Endothelial cell of umbilical vein (primary cell): ENCODE results near the gene PPEF1. TPM values are rescaled to one million over a fixed set of nuclear protein-coding genes. Genes with fewer than 3 reads are reported as not detected.

Experiments used
- BruUV-seq: library from RNA; stranded (reverse); fragments of 400-500 nt; replicated peaks from 2 replicates; lab custom pipeline; 2021; lab: Mats Ljungman, UMichigan
- CTCF ChIA-PET: fragments of 300-600, 350-600 bp; sonication (Branson Sonifier 250); formaldehyde crosslinking; loops from one replicate; lab custom pipeline; 2021; ENCODE audit warnings: antibody characterized with exemption, inconsistent platforms; lab: Charles Lee
- POLR2A ChIA-PET: fragments of 300-600, 350-600 bp; sonication (Branson Sonifier 250); formaldehyde crosslinking; loops from one replicate; lab custom pipeline; 2021; ENCODE audit warnings: antibody characterized with exemption, inconsistent platforms; lab: Charles Lee
- DNase-seq: peaks from one replicate; pipeline ENCODE4 v3.0.0-alpha.2; 2011; ENCODE audit warnings: low read depth, low spot score
- FAIRE-seq: peaks from 2 replicates; lab custom pipeline; 2011; peaks lifted over from hg19 to GRCh38; lab: Jason Lieb, UNC
- H2AFZ ChIP-seq: 2 replicates; pipeline ENCODE4 v1.6.0; 2012; ENCODE audit warnings: low read depth, low read length, control low read depth, inconsistent platforms
- H3K27ac ChIP-seq: 2 replicates; pipeline ENCODE4 v1.5.1; 2011; ENCODE audit warnings: low read depth, mild to moderate bottlenecking, control low read depth, low read length, moderate library complexity; ENCODE audit not compliant: insufficient read depth
- H3K27me3 ChIP-seq, 2 experiments: 2 replicates each; pipeline versions ENCODE4 v1.6.0 to v1.6.1; 2011; ENCODE audit warnings: low read length in 2 of 2, mixed read lengths in 1 of 2; ENCODE audit not compliant: control insufficient read depth in 2 of 2, insufficient read depth in 2 of 2
- H3K36me3 ChIP-seq, 2 experiments: 2 replicates in 1 of 2; 3 replicates in 1 of 2; pipeline ENCODE4 v1.5.1; 2011; ENCODE audit warnings: low read length in 2 of 2, mild to moderate bottlenecking in 1 of 2, moderate library complexity in 1 of 2; ENCODE audit not compliant: control insufficient read depth in 2 of 2, insufficient read depth in 2 of 2; ENCODE audit errors: extremely low read depth in 1 of 2
- H3K4me1 ChIP-seq: 3 replicates; pipeline ENCODE4 v1.5.1; 2011; ENCODE audit warnings: mild to moderate bottlenecking, low read length; ENCODE audit not compliant: control insufficient read depth, insufficient read depth; ENCODE audit errors: extremely low read depth
- H3K4me2 ChIP-seq: 2 replicates; pipeline ENCODE4 v1.6.1; 2011; ENCODE audit warnings: low read length, control low read depth, mixed read lengths; ENCODE audit not compliant: insufficient read depth
- H3K4me3 ChIP-seq, 3 experiments: fragments of 200-600 bp in 1 of 3; sonication (generic), shearing (Covaris generic) in 1 of 3; replicated peaks in 1 of 3; 2 replicates each; pipeline ENCODE4 v1.5.1; 2011 to 2016; ENCODE audit warnings: control low read depth in 3 of 3, low read length in 3 of 3, mild to moderate bottlenecking in 2 of 3, inconsistent platforms in 1 of 3, low read depth in 1 of 3, moderate library complexity in 1 of 3; ENCODE audit not compliant: insufficient read depth in 1 of 3
- H3K79me2 ChIP-seq: 2 replicates; pipeline ENCODE4 v1.6.0; 2012; ENCODE audit warnings: low read length, inconsistent platforms; ENCODE audit not compliant: control insufficient read depth, insufficient read depth
- H3K9ac ChIP-seq: replicated peaks from 2 replicates; pipeline ENCODE3; 2011; ENCODE audit warnings: low read length, control low read depth; ENCODE audit not compliant: insufficient read depth; ENCODE audit errors: extremely low read depth
- H3K9me1 ChIP-seq: replicated peaks from 3 replicates; pipeline ENCODE4 v1.6.0; 2011; ENCODE audit warnings: mild to moderate bottlenecking, low read length; ENCODE audit not compliant: control insufficient read depth, insufficient read depth; ENCODE audit errors: extremely low read depth
- H3K9me3 ChIP-seq: replicated peaks from 2 replicates; pipeline ENCODE4 v1.5.1; 2012; ENCODE audit warnings: low read length, inconsistent platforms; ENCODE audit not compliant: control insufficient read depth, insufficient read depth
- H4K20me1 ChIP-seq: replicated peaks from 2 replicates; pipeline ENCODE3; 2011; ENCODE audit warnings: mild to moderate bottlenecking, low read length; ENCODE audit not compliant: control insufficient read depth, insufficient read depth; ENCODE audit errors: extremely low read depth
- EZH2 ChIP-seq: IDR thresholded peaks from 2 replicates; pipeline ENCODE4 v1.6.1; 2012; ENCODE audit warnings: borderline replicate concordance, low read depth, mild to moderate bottlenecking, moderate library complexity, low read length, inconsistent platforms; ENCODE audit not compliant: severe bottlenecking
- FOS ChIP-seq: IDR thresholded peaks from 2 replicates; pipeline ENCODE4 v1.6.1; 2011; ENCODE audit warnings: mild to moderate bottlenecking, low read length, moderate library complexity, borderline replicate concordance; ENCODE audit not compliant: insufficient read depth
- GATA2 ChIP-seq: IDR thresholded peaks from 2 replicates; pipeline ENCODE4 v1.7.0; 2011; ENCODE audit warnings: low read depth, mild to moderate bottlenecking, moderate library complexity, mixed read lengths, low read length; ENCODE audit not compliant: insufficient read length, insufficient read depth
- JUN ChIP-seq: IDR thresholded peaks from 2 replicates; pipeline ENCODE4 v1.6.1; 2011; ENCODE audit warnings: borderline replicate concordance, low read depth; ENCODE audit not compliant: insufficient read length, insufficient read depth
- MAX ChIP-seq: IDR thresholded peaks from 2 replicates; pipeline ENCODE4 v1.6.1; 2011; ENCODE audit not compliant: insufficient read depth, insufficient read length
- MYC ChIP-seq: IDR thresholded peaks from one replicate; pipeline ENCODE4 v1.6.1; 2011; ENCODE audit warnings: mild to moderate bottlenecking, low read depth, low read length
- POLR2A ChIP-seq: IDR thresholded peaks from 2 replicates; pipeline ENCODE4 v1.6.1; 2012; ENCODE audit warnings: low read depth, mild to moderate bottlenecking, control low read depth, low read length
- POLR2AphosphoS5 ChIP-seq: IDR thresholded peaks from 2 replicates; pipeline ENCODE4 v1.6.1; 2012; ENCODE audit warnings: low read depth, mild to moderate bottlenecking, control low read depth, low read length, moderate library complexity; ENCODE audit not compliant: insufficient read depth
- dilution Hi-C: fragments of 300-500 bp; cut with MboI; formaldehyde crosslinking; loops from one replicate; pipeline ENCODE4 v1.15.0; 2019; ENCODE audit warnings: low sequenced_read_pairs; ENCODE audit not compliant: extremely low pct_ligation_motif_present
- intact Hi-C: fragments of 100-400 bp; cut with micrococcal nuclease; formaldehyde crosslinking; loops from one replicate; pipeline ENCODE4 v1.10.0; 2022
- polyA plus RNA-seq, 4 experiments: library from polyadenylated mRNA; depleted of rRNA in 3 of 4; stranded (reverse) in 3 of 4; unstranded in 1 of 4; fragments of >200 nt; gene quantifications; 2 replicates each; pipeline versions ENCODE4 v1.2.1 to v1.2.3, GENCODE V29; 2011 to 2012; ENCODE audit warnings: missing spikeins in 1 of 4
- total RNA-seq: library from RNA; stranded (reverse); gene quantifications from 2 replicates; pipeline ENCODE4 v1.2.3, GENCODE V29; 2021
- TF ChIP-seq, protein P1 (sequence below), 2 donors: IDR thresholded peaks; 1 replicate in 1 of 2; 2 replicates in 1 of 2; pipeline ENCODE4 v1.5.1; 2011; ENCODE audit warnings: low read length in 2 of 2, mild to moderate bottlenecking in 2 of 2, moderate library complexity in 2 of 2, control low read depth in 1 of 2, inconsistent platforms in 1 of 2, low read depth in 1 of 2; ENCODE audit not compliant: insufficient read depth in 1 of 2; ENCODE audit errors: extremely low read depth in 1 of 2

The PPEF1 gene
- total and polyA plus RNA-seq, 2 donors (not counting 3 experiments of a cell fraction or from before 2014, with no cell fraction given): not detected

GRCh38 chrX:18769364-18769763, 61.9 kb downstream of the PPEF1 start:
- H3K9ac ChIP-seq: no peak overlapping the region
- intact Hi-C loops: no loop called here
- no peak for TF ChIP-seq JUN
- TF ChIP-seq POLR2AphosphoS5: no peak
- TF ChIP-seq EZH2: no peak
- TF ChIP-seq, protein P1, sequence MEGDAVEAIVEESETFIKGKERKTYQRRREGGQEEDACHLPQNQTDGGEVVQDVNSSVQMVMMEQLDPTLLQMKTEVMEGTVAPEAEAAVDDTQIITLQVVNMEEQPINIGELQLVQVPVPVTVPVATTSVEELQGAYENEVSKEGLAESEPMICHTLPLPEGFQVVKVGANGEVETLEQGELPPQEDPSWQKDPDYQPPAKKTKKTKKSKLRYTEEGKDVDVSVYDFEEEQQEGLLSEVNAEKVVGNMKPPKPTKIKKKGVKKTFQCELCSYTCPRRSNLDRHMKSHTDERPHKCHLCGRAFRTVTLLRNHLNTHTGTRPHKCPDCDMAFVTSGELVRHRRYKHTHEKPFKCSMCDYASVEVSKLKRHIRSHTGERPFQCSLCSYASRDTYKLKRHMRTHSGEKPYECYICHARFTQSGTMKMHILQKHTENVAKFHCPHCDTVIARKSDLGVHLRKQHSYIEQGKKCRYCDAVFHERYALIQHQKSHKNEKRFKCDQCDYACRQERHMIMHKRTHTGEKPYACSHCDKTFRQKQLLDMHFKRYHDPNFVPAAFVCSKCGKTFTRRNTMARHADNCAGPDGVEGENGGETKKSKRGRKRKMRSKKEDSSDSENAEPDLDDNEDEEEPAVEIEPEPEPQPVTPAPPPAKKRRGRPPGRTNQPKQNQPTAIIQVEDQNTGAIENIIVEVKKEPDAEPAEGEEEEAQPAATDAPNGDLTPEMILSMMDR (IDR thresholded peaks at IDR 0.05; ENCODE audit: extremely low read depth in 1 of 2, insufficient read depth in 1 of 2, low read depth in 1 of 2, low read length in 2 of 2): no peak
- no peak for TF ChIP-seq GATA2
- TF ChIP-seq MAX: no peak
- TF ChIP-seq MYC: no peak
- TF ChIP-seq FOS: no peak
- no peak for TF ChIP-seq POLR2A
- H3K36me3 ChIP-seq: no peaks in the 10 kb centered on the region
- H3K79me2 ChIP-seq: no peaks in the 10 kb centered on the region
- BruUV-seq: no TSS peak
- FAIRE-seq (no peak), DNase-seq (no peak)
- H2AFZ ChIP-seq: no peak overlapping the region
- no peak overlapping the region for H3K27ac ChIP-seq
- dilution Hi-C loops: no loop called here
- no peaks in the 10 kb centered on the region for H3K9me1 ChIP-seq
- H3K4me2 ChIP-seq: no peak overlapping the region
- no peaks in the 10 kb centered on the region for H4K20me1 ChIP-seq
- no peak overlapping the region for H3K4me3 ChIP-seq
- ChIA-PET POLR2A (no interaction called here), CTCF (no interaction called here)
- no peaks in the 10 kb centered on the region for H3K9me3 ChIP-seq
- H3K4me1 ChIP-seq: no peaks in the 10 kb centered on the region
- H3K27me3 ChIP-seq: no peaks in the 10 kb centered on the region
